Loucy (cell line): ENCODE measurements around the gene OR6V1.

ENCODE experiments used
- EZH2phosphoT487 ChIP-seq: fragments of 200-600 bp; IDR thresholded peaks from 2 replicates; pipeline ENCODE4 v1.6.1; 2018; ENCODE audit warnings: antibody characterized with exemption, mild to moderate bottlenecking, moderate library complexity, borderline replicate concordance
- TF ChIP-seq, protein P1 (sequence below): fragments of 200-600 bp; sonication (generic); conservative IDR thresholded peaks from 2 replicates; pipeline ENCODE4 v1.5.1; 2014; ENCODE audit warnings: mild to moderate bottlenecking, antibody characterized with exemption, low read length

DNA sequence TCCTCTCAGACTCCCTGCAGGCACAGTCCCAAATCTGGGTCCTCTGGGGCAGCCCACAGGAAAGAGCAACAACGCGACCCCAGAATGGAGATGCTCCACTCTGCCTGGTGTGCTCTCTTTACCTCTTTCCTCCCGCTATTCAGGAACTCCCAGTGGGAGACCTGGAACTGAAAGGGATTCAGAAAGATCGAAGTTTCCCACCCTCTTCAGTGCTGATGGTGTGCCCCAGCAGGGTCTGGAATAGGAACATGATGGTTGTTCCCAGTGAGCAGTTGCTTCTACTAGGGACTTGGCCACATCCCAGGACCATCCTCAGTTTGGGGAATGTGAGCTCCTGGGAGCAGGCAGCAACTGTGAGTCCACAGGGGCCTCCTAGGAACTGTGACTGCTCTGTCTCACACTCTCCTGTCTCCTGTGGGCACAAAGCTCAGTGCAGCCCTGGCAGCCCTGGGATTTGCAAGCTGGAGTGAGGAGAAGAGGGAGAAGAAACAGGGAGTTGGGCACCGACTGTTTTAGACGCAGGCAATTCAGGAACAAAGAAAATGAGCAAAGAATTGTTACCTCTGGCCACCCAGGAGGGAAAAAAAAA, 17.9 kb downstream of the OR6V1 start:
- TF ChIP-seq, protein P1, sequence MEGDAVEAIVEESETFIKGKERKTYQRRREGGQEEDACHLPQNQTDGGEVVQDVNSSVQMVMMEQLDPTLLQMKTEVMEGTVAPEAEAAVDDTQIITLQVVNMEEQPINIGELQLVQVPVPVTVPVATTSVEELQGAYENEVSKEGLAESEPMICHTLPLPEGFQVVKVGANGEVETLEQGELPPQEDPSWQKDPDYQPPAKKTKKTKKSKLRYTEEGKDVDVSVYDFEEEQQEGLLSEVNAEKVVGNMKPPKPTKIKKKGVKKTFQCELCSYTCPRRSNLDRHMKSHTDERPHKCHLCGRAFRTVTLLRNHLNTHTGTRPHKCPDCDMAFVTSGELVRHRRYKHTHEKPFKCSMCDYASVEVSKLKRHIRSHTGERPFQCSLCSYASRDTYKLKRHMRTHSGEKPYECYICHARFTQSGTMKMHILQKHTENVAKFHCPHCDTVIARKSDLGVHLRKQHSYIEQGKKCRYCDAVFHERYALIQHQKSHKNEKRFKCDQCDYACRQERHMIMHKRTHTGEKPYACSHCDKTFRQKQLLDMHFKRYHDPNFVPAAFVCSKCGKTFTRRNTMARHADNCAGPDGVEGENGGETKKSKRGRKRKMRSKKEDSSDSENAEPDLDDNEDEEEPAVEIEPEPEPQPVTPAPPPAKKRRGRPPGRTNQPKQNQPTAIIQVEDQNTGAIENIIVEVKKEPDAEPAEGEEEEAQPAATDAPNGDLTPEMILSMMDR, result no peak
- TF ChIP-seq EZH2phosphoT487, result no peak
